Stimulated activated CD8-positive, alpha-beta memory T cell treated with anti-CD3 and anti-CD28 coated beads, Interleukin-7, amount 100 ng/mL, for 24 hours (primary cell): ENCODE results near the gene FBXW10.
A peak's percentile ranks its signal among the peaks of the same experiment; 100 is the strongest.
"Not testable (repeated sequence)": the region's sequence is repeated elsewhere in the genome, so short reads cannot be mapped to it uniquely, and the experiment has no call there.

Source experiments
- DNase-seq: peaks from one replicate; pipeline ENCODE4 v3.0.0-alpha.2; 2020; ENCODE audit warnings: low read depth

The FBXW10 gene

GRCh38 chr17:18753829-18754409 lies 10.1 kb downstream of the FBXW10 start:
- not testable (repeated sequence) for DNase-seq

- DNase-seq, result not testable (repeated sequence)
Observed at GRCh38 chr17:18755969-18756368, 12.1 kb downstream of the FBXW10 start.

GRCh38 chr17:18757368-18758044 lies 13.7 kb downstream of the FBXW10 start:
- DNase-seq, result not testable (repeated sequence)

- DNase-seq, result not testable (repeated sequence)
Observed at GRCh38 chr17:18758344-18758743, 14.5 kb downstream of the FBXW10 start.

- not testable (repeated sequence) for DNase-seq
Observed at GRCh38 chr17:18760221-18760620, 16.4 kb downstream of the FBXW10 start.

- DNase-seq, result not testable (repeated sequence)
Observed at GRCh38 chr17:18770572-18770971, 26.7 kb downstream of the FBXW10 start.

- not testable (repeated sequence) for DNase-seq
Observed at GRCh38 chr17:18771066-18771465, 27.2 kb downstream of the FBXW10 start.

GRCh38 chr17:18772471-18772870 lies 28.6 kb downstream of the FBXW10 start:
- no peak for DNase-seq

GRCh38 chr17:18780991-18781718 lies 37.3 kb downstream of the FBXW10 start, which contains the start of gene TVP23B:
TSS of gene TVP23B (plus strand) at chr17:18781183. CDS start at chr17:18781294, 111 bp downstream.
- peak; percentile 96 for DNase-seq

GRCh38 chr17:18781805-18782204 lies 38.0 kb downstream of the FBXW10 start:
- DNase-seq, result not testable (repeated sequence)

GRCh38 chr17:18785933-18786332 lies 42.1 kb downstream of the FBXW10 start:
- DNase-seq, result not testable (repeated sequence)

GRCh38 chr17:18786890-18787289 lies 43.0 kb downstream of the FBXW10 start:
- not testable (repeated sequence) for DNase-seq

GRCh38 chr17:18791402-18791801 lies 47.5 kb downstream of the FBXW10 start:
- DNase-seq, result not testable (repeated sequence)

- DNase-seq, result not testable (repeated sequence)
Observed at GRCh38 chr17:18794841-18795240, 51.0 kb downstream of the FBXW10 start.

GRCh38 chr17:18796887-18797286 lies 53.0 kb downstream of the FBXW10 start:
- DNase-seq, result not testable (repeated sequence)

GRCh38 chr17:18803458-18804245 lies 59.8 kb downstream of the FBXW10 start:
- not testable (repeated sequence) for DNase-seq

GRCh38 chr17:18815924-18816323 lies 72.1 kb downstream of the FBXW10 start:
- not testable (repeated sequence) for DNase-seq

- not testable (repeated sequence) for DNase-seq
Observed at GRCh38 chr17:18816489-18817371, 72.9 kb downstream of the FBXW10 start.

- DNase-seq, result not testable (repeated sequence)
Observed at GRCh38 chr17:18821430-18821829, 77.6 kb downstream of the FBXW10 start.

GRCh38 chr17:18827613-18828012 lies 83.8 kb downstream of the FBXW10 start:
- not testable (repeated sequence) for DNase-seq
